ENCODE results near the gene CCDC188. TPM values are rescaled to one million over a fixed set of nuclear protein-coding genes. Genes with fewer than 3 reads are reported as not detected.

Gene CCDC188
- total RNA-seq, 1 experiment from 2014 or later: not detected

GRCh38 chr22:20191803-20192202, 40.9 kb upstream of the CCDC188 start:
- H3K27me3 ChIP-seq (ENCODE audit: control insufficient read depth, insufficient read depth, low read length): no peaks in the 10 kb centered on the region
- intact Hi-C loops (cut with micrococcal nuclease; ENCODE audit: unreplicated experiment) (no loop called here), in situ Hi-C loops (cut with HindIII; ENCODE audit: low pct_unique_long_range_greater_than_20kb, low sequenced_read_pairs) (no loop called here)
- CTCF ChIA-PET: no interaction called here
- H3K36me3 ChIP-seq (ENCODE audit: control insufficient read depth, insufficient read depth, low read length): no peaks in the 10 kb centered on the region
- no peak overlapping the region for H3K27ac ChIP-seq (ENCODE audit: low read length)
- TF ChIP-seq SIN3A (IDR thresholded peaks at IDR 0.05; ENCODE audit: borderline replicate concordance, insufficient read depth, low read depth, low read length) (no peak), CTCF (IDR thresholded peaks at IDR 0.05) (no peak), TCF7L2 (IDR thresholded peaks at IDR 0.05; ENCODE audit: low read depth, low read length) (no peak), POLR2AphosphoS5 (IDR thresholded peaks at IDR 0.05; ENCODE audit: low read depth, low read length) (no peak)
- TF ChIP-seq, protein P1, sequence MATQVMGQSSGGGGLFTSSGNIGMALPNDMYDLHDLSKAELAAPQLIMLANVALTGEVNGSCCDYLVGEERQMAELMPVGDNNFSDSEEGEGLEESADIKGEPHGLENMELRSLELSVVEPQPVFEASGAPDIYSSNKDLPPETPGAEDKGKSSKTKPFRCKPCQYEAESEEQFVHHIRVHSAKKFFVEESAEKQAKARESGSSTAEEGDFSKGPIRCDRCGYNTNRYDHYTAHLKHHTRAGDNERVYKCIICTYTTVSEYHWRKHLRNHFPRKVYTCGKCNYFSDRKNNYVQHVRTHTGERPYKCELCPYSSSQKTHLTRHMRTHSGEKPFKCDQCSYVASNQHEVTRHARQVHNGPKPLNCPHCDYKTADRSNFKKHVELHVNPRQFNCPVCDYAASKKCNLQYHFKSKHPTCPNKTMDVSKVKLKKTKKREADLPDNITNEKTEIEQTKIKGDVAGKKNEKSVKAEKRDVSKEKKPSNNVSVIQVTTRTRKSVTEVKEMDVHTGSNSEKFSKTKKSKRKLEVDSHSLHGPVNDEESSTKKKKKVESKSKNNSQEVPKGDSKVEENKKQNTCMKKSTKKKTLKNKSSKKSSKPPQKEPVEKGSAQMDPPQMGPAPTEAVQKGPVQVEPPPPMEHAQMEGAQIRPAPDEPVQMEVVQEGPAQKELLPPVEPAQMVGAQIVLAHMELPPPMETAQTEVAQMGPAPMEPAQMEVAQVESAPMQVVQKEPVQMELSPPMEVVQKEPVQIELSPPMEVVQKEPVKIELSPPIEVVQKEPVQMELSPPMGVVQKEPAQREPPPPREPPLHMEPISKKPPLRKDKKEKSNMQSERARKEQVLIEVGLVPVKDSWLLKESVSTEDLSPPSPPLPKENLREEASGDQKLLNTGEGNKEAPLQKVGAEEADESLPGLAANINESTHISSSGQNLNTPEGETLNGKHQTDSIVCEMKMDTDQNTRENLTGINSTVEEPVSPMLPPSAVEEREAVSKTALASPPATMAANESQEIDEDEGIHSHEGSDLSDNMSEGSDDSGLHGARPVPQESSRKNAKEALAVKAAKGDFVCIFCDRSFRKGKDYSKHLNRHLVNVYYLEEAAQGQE (IDR thresholded peaks at IDR 0.05; ENCODE audit: insufficient read depth in 1 of 2, low read depth in 2 of 2, low read length in 1 of 2): no peak
- no peaks in the 10 kb centered on the region for H3K4me1 ChIP-seq (ENCODE audit: control insufficient read depth, insufficient read depth, low read length)
- no peak for DNase-seq (ENCODE audit: low read depth, low spot score)
- no peaks in the 10 kb centered on the region for H3K9me3 ChIP-seq (ENCODE audit: control insufficient read depth, insufficient read depth, low read depth, low read length)
- ATAC-seq: no peak
- H3K4me3 ChIP-seq (ENCODE audit: low read depth in 2 of 2, low read length in 2 of 2): no peak overlapping the region
- no TSS peak for BruUV-seq (replicated peaks)
- POLR2A ChIA-PET: no interaction called here

- H3K4me1 ChIP-seq (ENCODE audit: control insufficient read depth, insufficient read depth, low read length): no peaks in the 10 kb centered on the region
- ATAC-seq (no peak), DNase-seq (ENCODE audit: low read depth, low spot score) (no peak)
- intact Hi-C loops (cut with micrococcal nuclease; ENCODE audit: unreplicated experiment): no loop called here
- H3K9me3 ChIP-seq (ENCODE audit: control insufficient read depth, insufficient read depth, low read depth, low read length): no peaks in the 10 kb centered on the region
- H3K36me3 ChIP-seq (ENCODE audit: control insufficient read depth, insufficient read depth, low read length): no peaks in the 10 kb centered on the region
- H3K27ac ChIP-seq (ENCODE audit: low read length): no peak overlapping the region
- TF ChIP-seq, protein P1 (IDR thresholded peaks at IDR 0.05; ENCODE audit: insufficient read depth in 1 of 2, low read depth in 2 of 2, low read length in 1 of 2): no peak
- TF ChIP-seq SIN3A (IDR thresholded peaks at IDR 0.05; ENCODE audit: borderline replicate concordance, insufficient read depth, low read depth, low read length): no peak
- TF ChIP-seq POLR2AphosphoS5 (IDR thresholded peaks at IDR 0.05; ENCODE audit: low read depth, low read length): no peak
- TF ChIP-seq TCF7L2 (IDR thresholded peaks at IDR 0.05; ENCODE audit: low read depth, low read length): no peak
- TF ChIP-seq CTCF (IDR thresholded peaks at IDR 0.05): no peak
- H3K4me3 ChIP-seq (ENCODE audit: low read depth in 2 of 2, low read length in 2 of 2): no peak overlapping the region
- H3K27me3 ChIP-seq (ENCODE audit: control insufficient read depth, insufficient read depth, low read length): no peaks in the 10 kb centered on the region
- CTCF ChIA-PET: no interaction called here
- POLR2A ChIA-PET: interaction anchor here (0.6 kb wide), 1 partner anchor 899 kb away, joined by 4 read pairs; no protein-coding TSS in a partner anchor
- no TSS peak for BruUV-seq (replicated peaks)
- in situ Hi-C loops (cut with HindIII; ENCODE audit: low pct_unique_long_range_greater_than_20kb, low sequenced_read_pairs): no loop called here
Observed at GRCh38 chr22:20191000-20191515, 40.2 kb upstream of the CCDC188 start.
